ENCODE measurements around the gene UBQLN4.

The UBQLN4 gene

DNA sequence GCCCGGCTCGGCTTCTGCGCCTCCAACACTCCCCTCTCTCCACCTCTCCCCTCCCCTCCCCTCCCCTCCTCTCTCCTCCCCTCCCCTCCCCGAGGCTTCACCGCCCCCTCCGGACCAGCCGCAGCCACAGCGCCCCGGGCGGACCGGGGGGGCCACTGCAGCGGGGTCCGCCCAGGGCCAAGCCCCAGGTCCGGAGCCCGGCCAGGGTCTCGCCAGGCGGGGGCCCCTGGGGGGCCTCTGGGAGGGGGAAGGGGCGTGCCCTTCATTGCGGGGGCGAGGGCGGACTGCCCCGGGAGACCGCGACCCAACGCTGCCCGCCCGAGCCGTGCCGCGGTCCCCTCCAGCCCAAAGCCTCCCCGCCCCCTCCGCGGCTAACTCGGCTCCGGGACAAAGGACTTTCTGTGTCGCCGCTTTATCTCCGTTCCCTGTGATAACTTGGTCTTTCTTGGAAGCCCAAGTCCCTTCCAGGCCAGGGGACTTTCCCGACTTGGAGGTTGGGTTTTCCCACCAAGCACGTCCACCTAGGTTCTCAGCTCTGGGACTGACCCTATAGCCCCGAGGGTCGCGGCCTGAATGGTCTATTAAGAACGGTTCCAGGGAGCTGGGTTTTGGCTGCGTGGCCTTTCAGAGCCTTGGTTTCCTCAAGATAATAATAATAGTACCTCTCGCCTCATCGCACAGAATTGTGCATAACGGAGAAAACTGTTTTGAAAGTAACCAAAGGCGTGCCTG lies at the start of gene UBQLN4:
Gene UBQLN4 (minus strand): TSS at position 31 of the 732 bp plus-strand sequence. CDS start 97 bp downstream, outside the sequence.
- Mint-ChIP-seq H3K9me3 (no peaks in the 10 kb centered on the region), H3K4me3 (peak within 1 kb of the TSS; percentile 98 to 99), H3K27ac (peak within 1 kb of the TSS; percentile 95 to 98), H3K4me1 (peaks cover 38% of the 10 kb centered on the region), H3K27me3 (no peaks in the 10 kb centered on the region)
- peak; percentile 88 to 90 for DNase-seq
- ATAC-seq: peak; percentile 73

DNA sequence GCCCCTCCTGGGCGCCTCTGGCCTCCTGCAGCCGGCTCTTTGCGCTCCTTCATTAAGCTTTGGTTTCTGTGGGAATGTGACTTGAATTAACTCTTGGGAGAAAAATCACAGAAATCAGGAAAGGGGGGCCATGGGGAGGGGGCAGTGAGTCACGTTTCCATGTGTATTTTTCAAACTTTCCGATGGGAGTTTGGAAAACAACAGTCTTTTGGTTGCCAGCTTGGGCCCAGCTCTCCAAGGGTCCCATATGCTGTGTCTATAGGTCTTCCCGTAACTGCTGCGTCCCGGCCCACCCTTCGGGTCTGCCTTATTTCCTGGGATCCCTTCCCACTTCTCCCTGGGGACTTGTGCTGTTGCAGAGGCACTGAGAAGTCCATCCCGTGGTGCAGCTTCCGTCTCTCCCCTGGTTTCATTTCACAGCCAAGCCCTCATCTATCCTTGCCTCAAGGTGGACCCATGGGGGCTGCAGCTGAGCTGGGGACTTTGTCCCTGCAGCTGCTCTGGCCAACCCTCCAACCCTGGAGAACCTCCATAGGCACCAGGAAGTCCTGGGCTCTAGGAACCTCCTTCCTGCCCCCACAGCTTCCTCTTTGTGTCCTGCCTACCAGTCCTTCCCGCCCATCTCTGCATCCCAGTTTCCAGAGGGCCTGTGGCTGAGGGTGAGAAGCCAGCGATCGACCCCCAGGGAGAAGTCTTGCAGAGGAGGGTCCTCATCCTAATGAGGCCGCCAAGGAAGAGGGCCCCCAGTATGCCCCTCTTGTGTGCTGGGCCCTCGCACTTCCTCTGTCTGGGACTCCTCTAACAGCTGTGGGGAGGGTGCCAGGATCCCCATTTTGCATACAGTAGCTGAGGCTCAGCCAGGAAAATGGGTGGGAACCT lies 49.3 kb upstream of the UBQLN4 start:
- DNase-seq: no peak
- H3K27me3 Mint-ChIP-seq: peaks cover 34% of the 10 kb centered on the region
- peak overlapping the region in 1 of 2 donors; percentile 23 for H3K27ac Mint-ChIP-seq
- no peak for ATAC-seq
- no peaks in the 10 kb centered on the region for H3K9me3 Mint-ChIP-seq
- H3K4me1 Mint-ChIP-seq: peaks cover 92% of the 10 kb centered on the region
- H3K4me3 Mint-ChIP-seq: peak overlapping the region; percentile 27 to 48

DNA sequence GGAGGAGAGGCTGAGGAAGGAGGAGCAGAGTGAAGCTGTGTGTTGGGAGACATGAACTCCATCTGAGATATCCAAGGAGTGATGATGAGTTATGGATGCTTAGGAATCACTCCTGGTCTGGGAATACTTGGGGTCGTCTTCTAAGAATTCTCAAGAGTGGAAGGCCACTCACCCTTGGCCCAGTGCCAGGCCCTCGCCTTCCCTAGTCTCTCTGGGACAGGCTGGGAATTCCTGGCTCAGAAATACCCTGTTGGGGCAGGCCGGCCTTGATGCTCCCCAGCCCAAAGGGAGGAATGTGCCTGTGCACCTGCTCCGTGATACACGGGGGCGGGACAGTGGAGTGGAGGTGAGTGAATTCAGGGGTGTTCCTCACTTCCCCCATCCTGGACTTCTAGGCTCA lies 48.3 kb upstream of the UBQLN4 start:
- Mint-ChIP-seq H3K27me3 (peaks cover 34% of the 10 kb centered on the region), H3K9me3 (no peaks in the 10 kb centered on the region), H3K4me3 (no peak overlapping the region), H3K27ac (no peak overlapping the region), H3K4me1 (peaks cover 92% of the 10 kb centered on the region)
- DNase-seq: no peak
- no peak for ATAC-seq

DNA sequence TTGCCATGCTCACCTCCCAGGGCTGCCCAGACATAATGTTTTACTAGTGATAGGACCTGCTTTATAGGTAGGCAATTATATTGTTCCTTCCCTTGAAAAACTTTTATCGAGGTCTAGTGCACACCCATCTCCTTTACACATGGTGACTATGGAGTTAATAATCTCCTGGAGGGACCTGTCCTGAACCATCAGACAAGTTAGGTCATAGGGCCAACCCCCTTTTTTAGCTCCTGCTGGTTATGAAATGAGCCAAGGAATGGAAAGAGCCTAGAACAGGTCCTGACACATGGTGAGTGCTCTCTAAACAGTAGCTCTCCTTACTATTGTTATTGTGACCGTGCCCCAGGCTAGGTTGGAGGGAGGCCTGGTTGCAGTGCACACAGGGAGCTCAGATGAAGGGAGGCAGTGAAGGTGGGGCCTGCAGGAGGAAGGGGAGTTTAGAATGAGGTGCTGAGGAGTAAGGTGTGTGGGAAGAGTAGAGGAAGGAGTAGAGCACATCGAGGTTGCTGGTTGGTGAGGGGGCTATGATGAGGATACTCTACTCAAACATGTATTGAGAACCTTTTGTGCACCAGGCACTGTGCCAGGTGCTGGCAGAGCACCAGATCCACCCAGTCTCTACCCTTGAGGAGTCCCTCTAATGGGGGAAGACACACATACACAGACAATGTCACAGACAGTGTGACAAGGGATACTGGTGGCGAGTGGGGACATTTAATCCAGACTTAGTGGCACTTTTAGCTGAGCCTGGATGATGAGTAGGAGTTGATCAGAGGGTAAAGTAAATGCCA lies 46.8 kb upstream of the UBQLN4 start:
- Mint-ChIP-seq H3K4me3 (no peak overlapping the region), H3K4me1 (peaks cover 92% of the 10 kb centered on the region), H3K27ac (peak overlapping the region; percentile 1 to 19), H3K9me3 (no peaks in the 10 kb centered on the region), H3K27me3 (peaks cover 34% of the 10 kb centered on the region)
- DNase-seq (no peak), ATAC-seq (no peak)

DNA sequence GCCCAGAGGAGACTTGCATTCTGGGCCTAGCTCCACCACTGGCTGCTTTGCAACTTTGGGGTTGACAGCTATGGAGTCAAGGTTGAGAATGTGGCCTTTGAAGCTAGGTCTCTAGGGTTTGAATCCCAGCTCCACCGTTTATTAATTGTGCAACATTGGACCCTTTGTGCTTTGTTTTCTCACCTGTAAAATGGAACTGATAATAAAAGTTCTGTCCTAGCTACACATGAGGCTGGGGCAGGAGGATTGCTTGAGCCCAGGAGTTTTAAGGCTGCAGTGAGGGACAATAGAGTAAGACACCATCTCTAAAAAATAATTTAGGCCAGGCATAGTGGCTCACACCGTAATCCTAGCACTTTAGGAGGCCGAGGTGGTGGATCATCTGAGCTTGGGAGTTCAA lies 45.7 kb upstream of the UBQLN4 start:
- H3K4me3 Mint-ChIP-seq: no peak overlapping the region
- H3K27ac Mint-ChIP-seq: no peak overlapping the region
- H3K9me3 Mint-ChIP-seq: no peaks in the 10 kb centered on the region
- H3K4me1 Mint-ChIP-seq: peaks cover 83% of the 10 kb centered on the region
- ATAC-seq (no peak), DNase-seq (no peak)
- peaks cover 37% of the 10 kb centered on the region for H3K27me3 Mint-ChIP-seq

DNA sequence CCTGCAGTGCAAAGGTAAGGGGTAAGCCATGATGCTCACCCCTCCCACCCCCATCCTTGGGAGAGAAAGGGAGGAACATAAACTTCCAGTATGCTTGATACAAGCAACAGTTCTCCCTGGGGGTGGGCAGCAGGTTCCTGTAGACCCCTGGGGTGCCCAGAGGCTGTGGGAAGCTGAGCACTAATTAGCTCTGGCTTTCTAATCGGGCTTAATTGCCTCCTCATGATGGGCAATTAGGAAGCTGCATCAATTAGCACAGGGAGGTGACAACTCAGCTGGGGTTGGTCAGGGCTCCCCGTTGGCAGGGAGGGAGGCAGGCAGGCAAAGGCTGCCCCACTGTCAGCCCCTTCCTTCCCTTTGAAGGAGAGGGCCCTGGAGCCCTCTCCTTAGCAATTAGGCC lies 45.2 kb upstream of the UBQLN4 start:
- H3K27ac Mint-ChIP-seq: peak overlapping the region in 1 of 2 donors; percentile 6
- peaks cover 39% of the 10 kb centered on the region for H3K27me3 Mint-ChIP-seq
- H3K4me1 Mint-ChIP-seq: peaks cover 80% of the 10 kb centered on the region
- ATAC-seq: no peak
- no peak overlapping the region for H3K4me3 Mint-ChIP-seq
- DNase-seq: no peak
- H3K9me3 Mint-ChIP-seq: no peaks in the 10 kb centered on the region

DNA sequence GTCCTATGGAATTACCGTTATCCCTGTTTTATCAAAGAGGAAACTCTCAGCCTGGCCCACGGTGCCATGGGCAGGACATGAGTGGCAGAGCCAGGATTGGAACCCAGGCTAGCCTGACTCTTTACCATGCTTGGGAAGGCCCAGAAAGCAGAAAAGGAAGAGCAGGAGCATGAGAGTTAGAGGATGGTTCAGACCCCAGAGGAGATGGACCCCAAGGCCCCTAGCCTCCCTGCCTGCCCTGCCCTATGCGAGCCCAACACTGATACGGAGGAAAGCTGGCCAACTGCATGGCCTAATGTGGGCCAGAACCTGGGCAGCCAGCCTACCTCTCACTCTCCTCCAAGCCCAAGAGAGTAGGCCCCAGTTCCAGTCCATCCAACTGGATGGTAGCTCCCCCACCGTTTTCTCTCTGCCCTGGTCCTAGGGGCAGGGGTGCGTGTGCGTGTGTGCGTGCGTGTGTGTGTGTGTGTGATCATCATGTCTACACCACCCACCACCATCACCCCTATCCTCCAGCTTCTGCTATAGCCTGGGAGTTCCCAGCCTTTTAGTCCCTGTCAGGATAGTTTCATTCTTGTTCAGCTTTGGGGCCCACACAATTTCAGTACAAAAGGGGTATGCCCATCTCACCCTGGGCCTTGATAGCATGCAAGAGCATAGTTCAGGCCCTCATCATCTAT lies 44.0 kb upstream of the UBQLN4 start:
- Mint-ChIP-seq H3K27me3 (peaks cover 34% of the 10 kb centered on the region), H3K4me3 (peak overlapping the region; percentile 49 to 78), H3K27ac (peak overlapping the region; percentile 94 to 95), H3K4me1 (peaks cover 72% of the 10 kb centered on the region), H3K9me3 (no peaks in the 10 kb centered on the region)
- peak; percentile 44 to 72 for DNase-seq
- ATAC-seq: peak; percentile 42

DNA sequence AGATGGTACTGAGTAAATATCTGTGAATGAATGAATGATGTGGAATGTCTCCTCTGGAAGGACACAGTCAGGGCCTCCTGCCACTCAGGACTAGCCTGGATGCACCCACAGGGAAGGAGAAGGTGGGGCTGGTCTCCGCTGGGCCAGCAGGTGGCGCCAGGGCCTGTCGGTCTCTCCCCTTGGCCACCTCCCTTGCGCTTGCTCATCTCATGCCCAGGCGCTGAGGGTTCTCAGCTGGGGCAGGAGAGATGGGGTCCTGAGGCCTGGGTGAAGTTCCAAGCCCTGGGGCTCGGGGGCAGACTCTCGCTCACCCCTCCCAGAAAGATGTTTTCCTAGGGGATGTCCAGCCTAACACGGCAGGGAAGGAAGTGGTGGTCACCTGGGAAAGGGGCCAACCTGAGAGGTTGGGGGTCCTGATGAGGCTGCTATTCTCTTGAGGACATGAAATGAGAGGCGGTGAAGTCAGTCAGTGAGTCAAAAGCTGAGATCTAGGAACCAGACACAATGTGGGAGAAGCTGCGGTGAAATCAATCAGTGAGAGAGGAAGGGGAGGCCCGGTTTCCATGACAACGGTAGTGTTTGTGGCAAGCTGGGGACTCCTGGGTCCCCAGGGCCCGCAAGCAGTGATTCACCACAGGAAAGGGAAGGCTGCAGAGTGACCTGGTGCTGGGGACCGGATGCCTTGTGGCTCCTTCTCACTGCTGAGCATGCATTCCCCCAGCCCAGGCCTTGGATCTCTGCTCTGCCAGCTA lies 43.2 kb upstream of the UBQLN4 start:
- peaks cover 67% of the 10 kb centered on the region for H3K4me1 Mint-ChIP-seq

DNA sequence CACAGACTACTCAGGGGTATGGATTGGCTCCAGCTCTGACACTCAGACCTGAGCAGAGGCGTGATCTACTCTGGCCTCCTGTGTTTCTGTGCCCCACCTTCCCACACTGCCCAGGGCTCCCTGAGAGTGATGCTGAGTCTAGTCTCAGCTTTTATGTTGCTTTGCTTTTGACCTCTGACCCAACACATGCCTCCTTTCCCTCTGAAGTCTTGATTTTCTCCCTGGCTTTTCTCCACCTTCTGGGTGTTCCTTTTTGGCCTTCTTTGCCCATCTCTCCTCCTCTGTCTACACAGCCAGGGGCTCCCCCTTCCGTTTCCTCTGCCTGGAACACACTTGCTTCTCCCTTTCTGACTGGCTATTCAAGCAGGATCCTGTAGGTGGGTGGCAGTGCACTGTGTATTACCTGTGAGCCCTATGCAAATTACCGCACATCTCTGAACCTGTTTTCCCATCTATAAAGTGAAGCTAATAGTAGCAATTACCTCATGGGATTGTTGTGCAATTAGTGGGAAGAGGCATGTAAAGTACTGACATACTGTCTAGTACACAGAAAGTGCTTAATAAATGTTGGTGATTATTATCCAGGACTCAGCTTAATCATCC lies 42.4 kb upstream of the UBQLN4 start:
- Mint-ChIP-seq H3K4me3 (peak overlapping the region; percentile 60 to 78), H3K27ac (peak overlapping the region in 1 of 2 donors; percentile 4)

More for the DNA sequence above, 43.2 kb upstream of the UBQLN4 start:
- ATAC-seq: peak; percentile 91
- Mint-ChIP-seq H3K27ac (peak overlapping the region; percentile 94 to 95), H3K27me3 (peaks cover 32% of the 10 kb centered on the region), H3K9me3 (no peaks in the 10 kb centered on the region), H3K4me3 (peak overlapping the region; percentile 49 to 78)
- DNase-seq: peak; percentile 90 to 97

DNA sequence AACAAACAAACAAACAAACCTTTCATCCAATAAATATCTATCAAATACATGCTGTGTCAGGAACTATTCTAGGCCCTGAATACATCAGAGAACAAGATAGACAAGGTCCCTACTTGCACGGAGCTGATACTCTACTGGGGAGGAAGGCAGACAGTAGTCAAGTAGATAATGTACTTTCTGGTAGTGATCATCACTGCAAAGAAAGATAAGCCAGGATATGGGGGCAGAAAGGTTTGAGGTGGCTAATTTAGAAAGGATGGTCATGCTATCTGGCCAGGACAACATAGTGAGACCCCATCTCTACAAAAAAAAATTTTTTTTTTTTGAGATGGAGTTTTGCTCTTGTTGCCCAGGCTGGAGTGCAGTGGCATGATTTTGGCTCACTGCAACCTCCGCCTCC lies 38.0 kb upstream of the UBQLN4 start:
- peaks cover 49% of the 10 kb centered on the region for H3K27me3 Mint-ChIP-seq
- peaks cover 28% of the 10 kb centered on the region for H3K4me1 Mint-ChIP-seq
- no peak overlapping the region for H3K27ac Mint-ChIP-seq
- DNase-seq (no peak), ATAC-seq (no peak)
- H3K9me3 Mint-ChIP-seq: no peaks in the 10 kb centered on the region
- H3K4me3 Mint-ChIP-seq: no peak overlapping the region

More for the DNA sequence above, 42.4 kb upstream of the UBQLN4 start:
- DNase-seq: no peak
- ATAC-seq: no peak
- peaks cover 61% of the 10 kb centered on the region for H3K4me1 Mint-ChIP-seq
- H3K9me3 Mint-ChIP-seq: no peaks in the 10 kb centered on the region
- H3K27me3 Mint-ChIP-seq: peaks cover 28% of the 10 kb centered on the region

DNA sequence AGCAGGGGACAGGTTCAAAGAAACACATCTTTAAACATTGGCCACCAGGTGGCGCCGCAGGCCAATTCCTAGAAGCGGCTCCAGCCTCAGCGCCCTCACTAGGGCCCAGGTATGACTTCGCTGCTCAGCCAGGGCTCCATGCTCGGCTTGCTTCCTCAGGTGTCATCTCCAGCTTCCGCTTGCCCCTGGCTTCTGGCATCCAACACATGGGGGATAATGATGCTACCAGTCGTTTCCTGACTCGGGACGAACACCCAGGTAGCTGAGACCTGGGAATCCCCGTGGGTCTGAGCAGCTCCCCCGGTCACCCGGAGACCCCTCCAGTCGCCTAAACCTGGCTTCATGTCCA lies 37.2 kb upstream of the UBQLN4 start:
- Mint-ChIP-seq H3K4me1 (peaks cover 20% of the 10 kb centered on the region), H3K27me3 (peaks cover 57% of the 10 kb centered on the region), H3K9me3 (no peaks in the 10 kb centered on the region), H3K27ac (no peak overlapping the region), H3K4me3 (no peak overlapping the region)
- peak; percentile 96 for ATAC-seq
- DNase-seq: peak; percentile 82 to 85

DNA sequence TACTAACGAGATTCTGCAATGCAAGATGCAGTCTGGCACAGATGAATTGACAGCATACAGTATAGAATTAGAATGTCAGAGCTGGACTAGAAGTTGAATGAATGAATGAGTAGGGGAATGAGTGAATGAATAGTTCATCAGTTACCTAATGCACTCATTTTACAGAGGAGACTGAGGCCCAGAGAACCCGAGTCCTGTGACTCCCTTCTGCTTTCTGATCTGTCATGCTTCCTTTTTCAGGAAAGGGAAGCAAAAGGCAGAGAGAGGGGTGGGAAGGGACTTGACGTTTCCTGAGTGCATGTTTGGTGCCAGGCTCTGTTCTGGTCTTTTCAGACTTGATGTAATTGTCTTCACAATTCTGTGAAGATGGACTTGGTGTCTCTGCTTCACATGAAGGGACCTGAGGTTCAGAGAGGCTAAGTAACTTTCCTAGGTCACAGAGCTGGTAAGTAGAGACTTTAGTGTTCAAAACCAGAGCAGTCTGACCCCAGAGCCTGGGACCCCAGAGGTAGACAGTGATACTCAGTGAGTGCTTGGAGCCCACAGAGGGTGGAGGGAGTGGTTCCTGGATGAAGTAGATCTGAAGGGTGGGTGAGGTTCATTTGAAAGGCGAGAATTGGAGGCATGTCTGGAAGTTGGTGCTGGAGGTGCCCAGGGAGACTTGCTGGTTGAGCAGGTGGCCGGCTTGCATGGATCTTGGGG lies 36.7 kb upstream of the UBQLN4 start:
- Mint-ChIP-seq H3K9me3 (no peaks in the 10 kb centered on the region), H3K4me1 (peaks cover 15% of the 10 kb centered on the region), H3K27ac (no peak overlapping the region), H3K27me3 (peaks cover 63% of the 10 kb centered on the region), H3K4me3 (no peak overlapping the region)
- ATAC-seq (no peak), DNase-seq (no peak)

DNA sequence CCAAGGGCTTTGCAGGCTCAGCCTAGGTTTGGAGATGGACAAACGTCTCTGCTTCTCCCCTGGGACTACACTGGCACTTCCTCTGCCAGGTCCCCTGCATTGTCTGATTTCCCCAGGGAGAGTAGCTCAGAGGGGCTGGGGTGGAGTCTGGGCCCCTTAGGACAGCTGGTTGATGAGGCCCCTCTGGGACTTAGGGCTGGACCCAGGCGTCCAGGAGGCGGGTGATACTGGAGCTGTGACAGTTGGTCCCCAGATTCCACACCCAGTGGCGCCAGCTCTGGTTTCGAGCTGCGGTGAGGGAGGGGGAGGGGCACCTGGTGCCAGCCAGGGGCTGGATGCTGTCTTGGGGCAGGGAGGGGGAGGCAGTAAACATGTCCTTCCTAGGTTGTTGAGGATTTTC lies 36.1 kb upstream of the UBQLN4 start:
- ATAC-seq (no peak), DNase-seq (no peak)
- Mint-ChIP-seq H3K4me3 (no peak overlapping the region), H3K27ac (no peak overlapping the region), H3K9me3 (no peaks in the 10 kb centered on the region), H3K4me1 (peaks cover 14% of the 10 kb centered on the region), H3K27me3 (peaks cover 68% of the 10 kb centered on the region)

DNA sequence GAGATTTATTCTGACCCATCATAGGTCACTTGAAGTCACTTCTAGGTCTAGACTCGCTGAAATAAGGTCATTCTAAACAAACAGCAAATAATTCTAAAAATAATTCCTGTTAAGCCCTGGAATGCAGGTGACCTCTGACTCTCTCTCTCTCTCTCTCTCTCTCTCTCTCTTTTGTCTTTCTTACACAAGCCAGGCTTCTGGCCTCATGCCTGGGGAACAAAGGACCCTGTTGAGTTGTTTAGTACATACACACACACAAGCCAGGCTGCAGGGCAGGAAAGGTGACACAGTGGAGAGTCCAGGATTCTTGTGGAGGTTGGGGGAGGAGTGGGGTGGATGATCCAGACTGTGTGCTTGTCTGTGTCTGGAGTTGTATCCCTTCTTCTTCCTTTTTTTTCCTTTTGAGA lies 32.7 kb upstream of the UBQLN4 start:
- Mint-ChIP-seq H3K4me1 (peaks cover 17% of the 10 kb centered on the region), H3K27ac (no peak overlapping the region), H3K9me3 (no peaks in the 10 kb centered on the region), H3K4me3 (no peak overlapping the region), H3K27me3 (peaks cover 76% of the 10 kb centered on the region)
- DNase-seq: no peak
- no peak for ATAC-seq
